H9 (cell line): Measurements from ENCODE around the gene CEP63. TPM values are rescaled to one million over a fixed set of nuclear protein-coding genes. Genes with fewer than 3 reads are reported as not detected.

Experiments
- DNase-seq: peaks from one replicate; pipeline ENCODE4 v3.0.0-alpha.2; 2017
- H2AFZ ChIP-seq: one replicate; pipeline ENCODE4 v1.6.1; 2013; ENCODE audit warnings: mild to moderate bottlenecking, low read length, control low read depth, moderate library complexity
- H2AK5ac ChIP-seq: 2 replicates; pipeline ENCODE4 v1.6.1; 2013; ENCODE audit warnings: low read length, control low read depth, mixed read lengths; ENCODE audit not compliant: insufficient read length
- H2BK120ac ChIP-seq: one replicate; pipeline ENCODE4 v1.6.1; 2013; ENCODE audit warnings: low read depth, mild to moderate bottlenecking, low read length, control low read depth, inconsistent platforms; ENCODE audit not compliant: poor library complexity, severe bottlenecking
- H2BK12ac ChIP-seq: 2 replicates; pipeline ENCODE4 v1.6.1; 2013; ENCODE audit warnings: low read length, control low read depth, mixed read lengths, low read depth; ENCODE audit not compliant: insufficient read length
- H2BK15ac ChIP-seq: 2 replicates; pipeline ENCODE4 v1.6.1; 2013; ENCODE audit warnings: low read depth, low read length, control low read depth
- H2BK20ac ChIP-seq: one replicate; pipeline ENCODE4 v1.6.1; 2013; ENCODE audit warnings: low read depth, mild to moderate bottlenecking, low read length, control low read depth, inconsistent platforms; ENCODE audit not compliant: poor library complexity, severe bottlenecking
- H2BK5ac ChIP-seq: 2 replicates; pipeline ENCODE4 v1.6.1; 2013; ENCODE audit warnings: low read length, control low read depth, mixed read lengths; ENCODE audit not compliant: insufficient read length
- H3K14ac ChIP-seq: 2 replicates; pipeline ENCODE4 v1.6.1; 2013; ENCODE audit warnings: low read length, control low read depth; ENCODE audit not compliant: insufficient read depth
- H3K18ac ChIP-seq: 2 replicates; pipeline ENCODE4 v1.6.1; 2013; ENCODE audit warnings: low read depth, mild to moderate bottlenecking, mixed read lengths, low read length, control low read depth; ENCODE audit not compliant: insufficient read length
- H3K23ac ChIP-seq: 2 replicates; pipeline ENCODE4 v1.6.1; 2013; ENCODE audit warnings: low read length, control low read depth, mixed read lengths, low read depth; ENCODE audit not compliant: insufficient read length
- H3K23me2 ChIP-seq: 2 replicates; pipeline ENCODE4 v1.6.1; 2013; ENCODE audit warnings: low read depth, mild to moderate bottlenecking, mixed read lengths, low read length, control low read depth; ENCODE audit not compliant: insufficient read length, poor library complexity, severe bottlenecking
- H3K27ac ChIP-seq: 2 replicates; pipeline ENCODE4 v1.5.1; 2013; ENCODE audit warnings: low read length, control low read depth, mixed read lengths, low read depth; ENCODE audit not compliant: insufficient read length
- H3K27me3 ChIP-seq: 2 replicates; pipeline ENCODE4 v1.6.1; 2013; ENCODE audit warnings: low read length, control low read depth, inconsistent platforms; ENCODE audit not compliant: insufficient read depth
- H3K4ac ChIP-seq: 2 replicates; pipeline ENCODE4 v1.6.1; 2013; ENCODE audit warnings: low read depth, mild to moderate bottlenecking, control low read depth, inconsistent platforms, low read length, moderate library complexity
- H3K4me1 ChIP-seq: 2 replicates; pipeline ENCODE4 v1.6.1; 2013; ENCODE audit warnings: low read length, control low read depth, inconsistent platforms; ENCODE audit not compliant: insufficient read depth
- H3K4me2 ChIP-seq: 2 replicates; pipeline ENCODE4 v1.6.1; 2013; ENCODE audit warnings: low read length, control low read depth, mixed read lengths; ENCODE audit not compliant: insufficient read length, insufficient read depth
- H3K56ac ChIP-seq: 2 replicates; pipeline ENCODE4 v1.6.1; 2013; ENCODE audit warnings: low read depth, mild to moderate bottlenecking, mixed read lengths, low read length, control low read depth; ENCODE audit not compliant: insufficient read length
- H3K79me1 ChIP-seq: 2 replicates; pipeline ENCODE4 v1.6.1; 2013; ENCODE audit warnings: low read depth, mild to moderate bottlenecking, moderate library complexity, low read length, control low read depth, inconsistent platforms; ENCODE audit not compliant: insufficient read depth, poor library complexity, severe bottlenecking
- H3K79me2 ChIP-seq: 2 replicates; pipeline ENCODE4 v1.6.1; 2013; ENCODE audit warnings: low read length, control low read depth, inconsistent platforms; ENCODE audit not compliant: insufficient read depth
- H3K9ac ChIP-seq: 2 replicates; pipeline ENCODE4 v1.6.1; 2013; ENCODE audit warnings: low read length, control low read depth, mixed read lengths; ENCODE audit not compliant: insufficient read length; ENCODE audit errors: extremely low read depth
- H3K9me3 ChIP-seq: one replicate; pipeline ENCODE4 v1.6.1; 2013; ENCODE audit warnings: low read depth, low read length, inconsistent platforms; ENCODE audit not compliant: control insufficient read depth
- H3T11ph ChIP-seq: one replicate; pipeline ENCODE4 v1.6.1; 2013; ENCODE audit warnings: mild to moderate bottlenecking, low read length, control low read depth, inconsistent platforms
- H4K20me1 ChIP-seq: one replicate; pipeline ENCODE4 v1.6.1; 2013; ENCODE audit not compliant: control insufficient read depth, insufficient read length, insufficient read depth
- H4K5ac ChIP-seq: 2 replicates; pipeline ENCODE4 v1.6.1; 2013; ENCODE audit warnings: low read depth, mild to moderate bottlenecking, mixed read lengths, low read length, control low read depth; ENCODE audit not compliant: insufficient read length
- H4K8ac ChIP-seq: replicated peaks from 2 replicates; pipeline ENCODE4 v1.6.1; 2013; ENCODE audit warnings: low read length, control low read depth, mixed read lengths, low read depth; ENCODE audit not compliant: insufficient read length
- H4K91ac ChIP-seq: 2 replicates; pipeline ENCODE4 v1.6.1; 2013; ENCODE audit warnings: low read depth, mild to moderate bottlenecking, moderate library complexity, mixed read lengths, low read length, control low read depth; ENCODE audit not compliant: insufficient read length
- H3K27ac Mint-ChIP-seq, 3 experiments: 2 replicates in 2 of 3; 3 replicates in 1 of 3; pipeline ENCODE4 v1.8.0; 2020 to 2021; ENCODE audit warnings: mixed read lengths in 3 of 3, mild to moderate bottlenecking in 1 of 3, moderate library complexity in 1 of 3
- H3K27me3 Mint-ChIP-seq: 2 replicates; pipeline ENCODE4 v1.8.0; 2021; ENCODE audit warnings: low read depth, mild to moderate bottlenecking, moderate library complexity, mixed read lengths
- H3K36me3 Mint-ChIP-seq, 3 experiments: 2 replicates in 2 of 3; 3 replicates in 1 of 3; pipeline ENCODE4 v1.8.0; 2020 to 2021; ENCODE audit warnings: low read depth in 3 of 3, mixed read lengths in 3 of 3; ENCODE audit not compliant: insufficient read depth in 1 of 3
- H3K4me1 Mint-ChIP-seq, 2 experiments: 2 replicates each; pipeline ENCODE4 v1.8.0; 2020; ENCODE audit warnings: mixed read lengths in 2 of 2
- H3K4me3 Mint-ChIP-seq, 2 experiments: 2 replicates in 1 of 2; 3 replicates in 1 of 2; pipeline ENCODE4 v1.8.0; 2020 to 2021; ENCODE audit warnings: mild to moderate bottlenecking in 2 of 2, mixed read lengths in 2 of 2, moderate library complexity in 1 of 2
- H3K9me3 Mint-ChIP-seq, 2 experiments: 2 replicates in 1 of 2; 3 replicates in 1 of 2; pipeline ENCODE4 v1.8.0; 2020; ENCODE audit warnings: mild to moderate bottlenecking in 2 of 2, mixed read lengths in 2 of 2, moderate library complexity in 1 of 2
- CTCF ChIP-seq: fragments of 200-600 bp; sonication (generic); conservative IDR thresholded peaks from 3 replicates; pipeline ENCODE4 v1.8.0; 2021; ENCODE audit warnings: antibody characterized with exemption, mild to moderate bottlenecking
- WGBS: extraction: QIAGEN DNeasy Blood & Tissue Kit; methylation state at CpG from one replicate; pipeline ENCODE4 v1.1.7; 2013; ENCODE audit warnings: missing lambda C conversion rate, low lambda C conversion rate, mixed read lengths; ENCODE audit not compliant: insufficient read length; ENCODE audit errors: extremely low coverage; 5-methylcytosine and 5-hydroxymethylcytosine counted together
- total RNA-seq: library from RNA; stranded (reverse); gene quantifications from 2 replicates; pipeline ENCODE4 v1.2.1, GENCODE V29; 2021

CEP63 gene
- total RNA-seq, 1 experiment from 2014 or later = 16.2 TPM

- peaks cover 2% of the 10 kb centered on the region for H4K20me1 ChIP-seq
- no peaks in the 10 kb centered on the region for H3K79me1 ChIP-seq
- no peak overlapping the region for H3K14ac ChIP-seq
- WGBS = no CpG with 5 or more reads among the region's 12 CpGs
- TF ChIP-seq CTCF = no peak
- Mint-ChIP-seq H3K9me3 (no peaks in the 10 kb centered on the region), H3K4me1 (peaks cover 5 to 10% of the 10 kb centered on the region in 2 experiments), H3K27me3 (peaks cover 25% of the 10 kb centered on the region), H3K4me3 (no peak overlapping the region), H3K36me3 (no peaks in the 10 kb centered on the region; a peak in 1 of 7 replicates), H3K27ac (peak overlapping the region in 1 of 3 experiments; percentile 82; a peak in 2 of 7 replicates)
- H2AK5ac ChIP-seq = no peak overlapping the region
- no peak overlapping the region for H3K27ac ChIP-seq
- H3K23me2 ChIP-seq = no peaks in the 10 kb centered on the region
- H3K18ac ChIP-seq = no peak overlapping the region
- no peak overlapping the region for H3K9ac ChIP-seq
- no peak overlapping the region for H2BK5ac ChIP-seq
- no peak overlapping the region for H2BK12ac ChIP-seq
- H3K56ac ChIP-seq = no peak overlapping the region
- no peak overlapping the region for H4K5ac ChIP-seq
- H3K9me3 ChIP-seq = no peaks in the 10 kb centered on the region
- H3K79me2 ChIP-seq = no peaks in the 10 kb centered on the region
- H3K4me1 ChIP-seq = no peaks in the 10 kb centered on the region
- no peak overlapping the region for H2BK20ac ChIP-seq
- H3K4ac ChIP-seq = no peak overlapping the region
- no peak overlapping the region for H4K91ac ChIP-seq
- DNase-seq = no peak
- H3T11ph ChIP-seq = no peak overlapping the region
- no peak overlapping the region for H4K8ac ChIP-seq
- no peak overlapping the region for H2BK120ac ChIP-seq
- no peaks in the 10 kb centered on the region for H3K27me3 ChIP-seq
- H3K23ac ChIP-seq = no peak overlapping the region
- H2AFZ ChIP-seq = no peak overlapping the region
- H3K4me2 ChIP-seq = no peak overlapping the region
- no peak overlapping the region for H2BK15ac ChIP-seq
These were observed 120.5 kb downstream of the CEP63 start for GRCh38 chr3:134606033-134607025.
